IMR-90 (cell line): ENCODE data around the gene NELL1. TPM values are rescaled to one million over a fixed set of nuclear protein-coding genes. Genes with fewer than 3 reads are reported as not detected.

Source experiments
- ATAC-seq: fragments of 200-7000 bp; cut with Tn5 transposase; 2 replicates; pipeline ENCODE4 v1.9.1; 2020; ENCODE audit warnings: low read depth, mild to moderate bottlenecking, moderate library complexity
- BruUV-seq: library from RNA; stranded (reverse); fragments of 400-500 nt; replicated peaks from 2 replicates; lab custom pipeline; 2021; lab: Mats Ljungman, UMichigan
- CTCF ChIA-PET: fragments of 300-600 bp; formaldehyde crosslinking; extraction: SDS; loops from one replicate; lab custom pipeline; 2021; ENCODE audit warnings: antibody characterized with exemption; lab: Yijun Ruan, JAX
- POLR2A ChIA-PET: fragments of 300-600 bp; sonication (Branson Sonifier 250); formaldehyde crosslinking; loops from one replicate; lab custom pipeline; 2022; ENCODE audit warnings: antibody characterized with exemption; ENCODE audit not compliant: unreplicated experiment; lab: Charles Lee
- DNase-seq: peaks from one replicate; pipeline ENCODE4 v3.0.0; 2013
- H2AFZ ChIP-seq: replicated peaks from 2 replicates; pipeline ENCODE3; 2013; ENCODE audit warnings: low read length, mild to moderate bottlenecking; ENCODE audit not compliant: poor library complexity
- H2AK5ac ChIP-seq: 2 replicates; pipeline ENCODE4 v1.6.1; 2013; ENCODE audit warnings: low read depth, low read length, inconsistent platforms
- H2AK9ac ChIP-seq: replicated peaks from 2 replicates; pipeline ENCODE3; 2013; ENCODE audit warnings: mild to moderate bottlenecking, low read depth, low read length, moderate library complexity; ENCODE audit not compliant: poor library complexity
- H2BK120ac ChIP-seq: 2 replicates; pipeline ENCODE4 v1.6.1; 2013; ENCODE audit warnings: low read depth, low read length, inconsistent platforms
- H2BK15ac ChIP-seq: 3 replicates; pipeline ENCODE4 v1.6.1; 2013; ENCODE audit warnings: low read depth, low read length, inconsistent platforms
- H2BK20ac ChIP-seq: 2 replicates; pipeline ENCODE4 v1.6.1; 2013; ENCODE audit warnings: low read depth, mild to moderate bottlenecking, inconsistent platforms, low read length, moderate library complexity
- H2BK5ac ChIP-seq: 2 replicates; pipeline ENCODE4 v1.6.1; 2013; ENCODE audit warnings: mild to moderate bottlenecking, low read depth, low read length, inconsistent platforms; ENCODE audit not compliant: poor library complexity, severe bottlenecking
- H3K14ac ChIP-seq: replicated peaks from 2 replicates; pipeline ENCODE4 v1.6.1; 2013; ENCODE audit warnings: low read depth, low read length, inconsistent platforms
- H3K18ac ChIP-seq: 2 replicates; pipeline ENCODE4 v1.6.1; 2013; ENCODE audit warnings: low read depth, low read length, control low read depth
- H3K23ac ChIP-seq: 2 replicates; pipeline ENCODE4 v1.6.1; 2013; ENCODE audit warnings: low read depth, low read length, inconsistent platforms
- H3K27ac ChIP-seq: 2 replicates; pipeline ENCODE4 v1.5.1; 2013; ENCODE audit warnings: mild to moderate bottlenecking, control low read depth, low read length; ENCODE audit not compliant: insufficient read depth
- H3K27me3 ChIP-seq: 2 replicates; pipeline ENCODE4 v1.6.1; 2013; ENCODE audit warnings: low read length; ENCODE audit not compliant: control insufficient read depth, insufficient read depth
- H3K36me3 ChIP-seq: 2 replicates; pipeline ENCODE4 v1.6.1; 2013; ENCODE audit warnings: low read length, mixed read lengths; ENCODE audit not compliant: control insufficient read depth, insufficient read depth
- H3K4ac ChIP-seq: 2 replicates; pipeline ENCODE4 v1.6.1; 2013; ENCODE audit warnings: low read depth, low read length, inconsistent platforms
- H3K4me1 ChIP-seq: 2 replicates; pipeline ENCODE4 v1.6.1; 2013; ENCODE audit warnings: low read length, mixed read lengths; ENCODE audit not compliant: control insufficient read depth, insufficient read depth
- H3K4me2 ChIP-seq: 2 replicates; pipeline ENCODE4 v1.6.1; 2013; ENCODE audit warnings: low read depth, mild to moderate bottlenecking, control low read depth, low read length, moderate library complexity
- H3K4me3 ChIP-seq: 2 replicates; pipeline ENCODE4 v1.5.1; 2013; ENCODE audit warnings: low read depth, mild to moderate bottlenecking, control low read depth, low read length, moderate library complexity; ENCODE audit not compliant: insufficient read depth
- H3K56ac ChIP-seq: 2 replicates; pipeline ENCODE4 v1.6.1; 2013; ENCODE audit warnings: low read length, inconsistent platforms; ENCODE audit not compliant: insufficient read depth; ENCODE audit errors: extremely low read depth
- H3K79me1 ChIP-seq, 2 experiments: 2 replicates each; pipeline ENCODE4 v1.6.1; 2013; ENCODE audit warnings: low read length in 2 of 2, inconsistent platforms in 1 of 2, low read depth in 1 of 2
- H3K9ac ChIP-seq: 2 replicates; pipeline ENCODE4 v1.6.1; 2013; ENCODE audit warnings: low read depth, low read length, control low read depth
- H3K9me1 ChIP-seq: 2 replicates; pipeline ENCODE4 v1.6.1; 2013; ENCODE audit warnings: low read length, inconsistent platforms; ENCODE audit not compliant: insufficient read depth
- H3K9me3 ChIP-seq: 2 replicates; pipeline ENCODE4 v1.6.1; 2013; ENCODE audit warnings: low read length; ENCODE audit not compliant: control insufficient read depth, insufficient read depth
- H4K20me1 ChIP-seq: 2 replicates; pipeline ENCODE4 v1.6.1; 2013; ENCODE audit warnings: low read length, inconsistent platforms; ENCODE audit not compliant: insufficient read depth
- H4K5ac ChIP-seq: 2 replicates; pipeline ENCODE4 v1.6.1; 2013; ENCODE audit warnings: mild to moderate bottlenecking, low read depth, low read length, control low read depth
- H4K8ac ChIP-seq, 2 experiments: 2 replicates each; pipeline ENCODE4 v1.6.1; 2013; ENCODE audit warnings: low read depth in 2 of 2, low read length in 2 of 2, control low read depth in 1 of 2, inconsistent platforms in 1 of 2
- H4K91ac ChIP-seq: 2 replicates; pipeline ENCODE4 v1.6.1; 2013; ENCODE audit warnings: low read depth, low read length, inconsistent platforms; ENCODE audit not compliant: insufficient read depth
- BHLHE40 ChIP-seq: fragments of 150-350 bp; IDR thresholded peaks from 2 replicates; pipeline ENCODE4 v1.6.1; 2016; ENCODE audit warnings: mild to moderate bottlenecking, low read depth, low read length
- CEBPB ChIP-seq: IDR thresholded peaks from 2 replicates; pipeline ENCODE4 v1.6.1; 2012; ENCODE audit warnings: low read depth, low read length, improper control_type of control experiment
- CHD1 ChIP-seq: IDR thresholded peaks from 2 replicates; pipeline ENCODE4 v1.6.1; 2012; ENCODE audit warnings: low read depth, low read length, improper control_type of control experiment
- FOS ChIP-seq: fragments of 150-350 bp; IDR thresholded peaks from 2 replicates; pipeline ENCODE4 v1.6.1; 2016; ENCODE audit warnings: low read depth, low read length
- MAFK ChIP-seq: IDR thresholded peaks from 2 replicates; pipeline ENCODE4 v1.6.1; 2012; ENCODE audit warnings: low read depth, low read length, improper control_type of control experiment
- MAZ ChIP-seq: IDR thresholded peaks from 2 replicates; pipeline ENCODE4 v1.6.1; 2012; ENCODE audit warnings: low read depth, mild to moderate bottlenecking, low read length, improper control_type of control experiment, moderate library complexity, borderline replicate concordance
- MXI1 ChIP-seq: IDR thresholded peaks from 2 replicates; pipeline ENCODE4 v1.6.1; 2012; ENCODE audit warnings: low read depth, mild to moderate bottlenecking, low read length, moderate library complexity, borderline replicate concordance
- NFE2L2 ChIP-seq: fragments of 150-350 bp; IDR thresholded peaks from 2 replicates; pipeline ENCODE4 v1.6.1; 2016; ENCODE audit warnings: low read depth, mild to moderate bottlenecking, low read length
- POLR2A ChIP-seq: IDR thresholded peaks from 2 replicates; pipeline ENCODE4 v1.6.1; 2012; ENCODE audit warnings: mild to moderate bottlenecking, low read depth, low read length
- RAD21 ChIP-seq: IDR thresholded peaks from 2 replicates; pipeline ENCODE4 v1.6.1; 2012; ENCODE audit warnings: low read length, improper control_type of control experiment
- RCOR1 ChIP-seq: IDR thresholded peaks from 2 replicates; pipeline ENCODE4 v1.6.1; 2012; ENCODE audit warnings: mild to moderate bottlenecking, low read length, improper control_type of control experiment; ENCODE audit not compliant: insufficient replicate concordance
- RFX5 ChIP-seq: IDR thresholded peaks from 2 replicates; pipeline ENCODE4 v1.8.0; 2012; ENCODE audit warnings: low read depth, mild to moderate bottlenecking, low read length, moderate library complexity
- SMC3 ChIP-seq: fragments of 150-350 bp; IDR thresholded peaks from 2 replicates; pipeline ENCODE4 v1.6.1; 2016; ENCODE audit warnings: low read depth, mild to moderate bottlenecking, antibody characterized with exemption, low read length, moderate library complexity
- WGBS, 2 experiments: methylation state at CpG; one replicate each; pipeline versions ENCODE4 v1.1.5 to v1.1.7; 2013; ENCODE audit warnings: missing lambda C conversion rate in 2 of 2; ENCODE audit not compliant: insufficient read length in 1 of 2; ENCODE audit errors: extremely low coverage in 2 of 2; 5-methylcytosine and 5-hydroxymethylcytosine counted together
- dilution Hi-C: fragments of 300-500 bp; cut with HindIII; formaldehyde crosslinking; loops from one replicate; pipeline ENCODE4 v1.14.3; 2018; ENCODE audit warnings: low sequenced_read_pairs; ENCODE audit not compliant: unreplicated experiment
- in situ Hi-C: fragments of 300-500 bp; cut with MboI; formaldehyde crosslinking; loops from 3 replicates; pipeline ENCODE4 v1.14.3; 2019; ENCODE audit warnings: low sequenced_read_pairs, inconsistent platforms, mixed read lengths
- intact Hi-C: fragments of 100-400 bp; cut with micrococcal nuclease; formaldehyde crosslinking; loops from 2 replicates; pipeline ENCODE4 v1.10.0; 2022
- polyA plus RNA-seq, 3 experiments: library from polyadenylated mRNA; depleted of rRNA; stranded (reverse); fragments of >200 nt; gene quantifications; 2 replicates each; pipeline ENCODE4 v1.2.3, GENCODE V29; 2012; ENCODE audit warnings: low replicate concordance in 1 of 3
- total RNA-seq: library from RNA; depleted of rRNA; stranded (reverse); fragments of >200 nt; gene quantifications from 2 replicates; pipeline ENCODE4 v1.2.3, GENCODE V29; 2012
- TF ChIP-seq, protein P1 (sequence below): fragments of 150-350 bp; IDR thresholded peaks from 2 replicates; pipeline ENCODE4 v1.6.1; 2016; ENCODE audit warnings: low read depth, mild to moderate bottlenecking, low read length, moderate library complexity, borderline replicate concordance
- TF ChIP-seq, protein P2 (sequence below): conservative IDR thresholded peaks from 2 replicates; pipeline ENCODE4 v1.5.1; 2012; ENCODE audit warnings: mild to moderate bottlenecking, low read depth, low read length, improper control_type of control experiment
- TF ChIP-seq, protein P3 (sequence below): fragments of 150-350 bp; IDR thresholded peaks from 2 replicates; pipeline ENCODE4 v1.6.1; 2017; ENCODE audit warnings: mild to moderate bottlenecking, antibody characterized with exemption, low read length, low read depth

Gene NELL1
- total and polyA plus RNA-seq, 2 of the 4 experiments (the other 2 are of a cell fraction) = not detected

DNA sequence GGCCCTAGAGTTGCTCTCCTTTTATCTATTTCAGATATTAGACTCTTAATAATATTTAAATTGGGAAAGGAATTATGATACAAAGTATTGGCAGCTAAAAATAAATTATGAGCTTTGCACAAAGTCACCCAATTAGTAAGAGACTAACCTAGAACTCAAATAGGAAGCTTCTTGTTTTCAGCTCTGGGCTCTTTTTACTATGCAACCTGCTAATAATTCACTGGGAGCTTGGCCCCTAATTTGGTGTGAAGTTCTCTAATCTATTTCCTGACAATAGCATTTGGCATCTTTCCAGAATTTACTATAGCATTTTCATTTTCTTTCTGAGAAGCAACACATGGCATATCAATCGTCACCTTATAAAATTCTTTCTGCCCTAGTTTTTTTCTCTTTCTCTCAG is 795.8 kb downstream of the NELL1 start:
- dilution Hi-C loops = no loop called here
- ATAC-seq (no peak), DNase-seq (no peak)
- in situ Hi-C loops = no loop called here
- Histone ChIP-seq H3K27me3 (no peaks in the 10 kb centered on the region), H4K8ac (no peak overlapping the region), H3K4me1 (no peaks in the 10 kb centered on the region), H2BK20ac (no peak overlapping the region), H4K91ac (no peak overlapping the region), H3K27ac (no peak overlapping the region), H2BK120ac (no peak overlapping the region), H3K4me2 (no peak overlapping the region), H3K23ac (no peak overlapping the region), H3K4me3 (no peak overlapping the region), H2AK9ac (no peak overlapping the region), H4K5ac (no peak overlapping the region), H2BK15ac (no peak overlapping the region), H3K9me1 (no peaks in the 10 kb centered on the region), H3K14ac (no peak overlapping the region), H3K4ac (no peak overlapping the region), H2BK5ac (no peak overlapping the region), H3K36me3 (no peaks in the 10 kb centered on the region), H3K9ac (no peak overlapping the region), H3K9me3 (peaks cover 10% of the 10 kb centered on the region), H3K56ac (no peak overlapping the region), H2AK5ac (no peak overlapping the region), H2AFZ (no peak overlapping the region), H3K18ac (no peak overlapping the region), H4K20me1 (no peaks in the 10 kb centered on the region), H3K79me1 (no peaks in the 10 kb centered on the region)
- no TSS peak for BruUV-seq
- ChIA-PET CTCF (no interaction called here), POLR2A (no interaction called here)
- TF ChIP-seq RFX5 (no peak), MAFK (no peak), MXI1 (no peak), RCOR1 (no peak), SMC3 (no peak), RAD21 (no peak), FOS (no peak), NFE2L2 (no peak), CEBPB (no peak), POLR2A (no peak), CHD1 (no peak), MAZ (no peak), BHLHE40 (no peak)
- TF ChIP-seq, protein P1, sequence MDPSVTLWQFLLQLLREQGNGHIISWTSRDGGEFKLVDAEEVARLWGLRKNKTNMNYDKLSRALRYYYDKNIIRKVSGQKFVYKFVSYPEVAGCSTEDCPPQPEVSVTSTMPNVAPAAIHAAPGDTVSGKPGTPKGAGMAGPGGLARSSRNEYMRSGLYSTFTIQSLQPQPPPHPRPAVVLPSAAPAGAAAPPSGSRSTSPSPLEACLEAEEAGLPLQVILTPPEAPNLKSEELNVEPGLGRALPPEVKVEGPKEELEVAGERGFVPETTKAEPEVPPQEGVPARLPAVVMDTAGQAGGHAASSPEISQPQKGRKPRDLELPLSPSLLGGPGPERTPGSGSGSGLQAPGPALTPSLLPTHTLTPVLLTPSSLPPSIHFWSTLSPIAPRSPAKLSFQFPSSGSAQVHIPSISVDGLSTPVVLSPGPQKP = no peak
- TF ChIP-seq, protein P2, sequence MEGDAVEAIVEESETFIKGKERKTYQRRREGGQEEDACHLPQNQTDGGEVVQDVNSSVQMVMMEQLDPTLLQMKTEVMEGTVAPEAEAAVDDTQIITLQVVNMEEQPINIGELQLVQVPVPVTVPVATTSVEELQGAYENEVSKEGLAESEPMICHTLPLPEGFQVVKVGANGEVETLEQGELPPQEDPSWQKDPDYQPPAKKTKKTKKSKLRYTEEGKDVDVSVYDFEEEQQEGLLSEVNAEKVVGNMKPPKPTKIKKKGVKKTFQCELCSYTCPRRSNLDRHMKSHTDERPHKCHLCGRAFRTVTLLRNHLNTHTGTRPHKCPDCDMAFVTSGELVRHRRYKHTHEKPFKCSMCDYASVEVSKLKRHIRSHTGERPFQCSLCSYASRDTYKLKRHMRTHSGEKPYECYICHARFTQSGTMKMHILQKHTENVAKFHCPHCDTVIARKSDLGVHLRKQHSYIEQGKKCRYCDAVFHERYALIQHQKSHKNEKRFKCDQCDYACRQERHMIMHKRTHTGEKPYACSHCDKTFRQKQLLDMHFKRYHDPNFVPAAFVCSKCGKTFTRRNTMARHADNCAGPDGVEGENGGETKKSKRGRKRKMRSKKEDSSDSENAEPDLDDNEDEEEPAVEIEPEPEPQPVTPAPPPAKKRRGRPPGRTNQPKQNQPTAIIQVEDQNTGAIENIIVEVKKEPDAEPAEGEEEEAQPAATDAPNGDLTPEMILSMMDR = no peak
- TF ChIP-seq, protein P3, sequence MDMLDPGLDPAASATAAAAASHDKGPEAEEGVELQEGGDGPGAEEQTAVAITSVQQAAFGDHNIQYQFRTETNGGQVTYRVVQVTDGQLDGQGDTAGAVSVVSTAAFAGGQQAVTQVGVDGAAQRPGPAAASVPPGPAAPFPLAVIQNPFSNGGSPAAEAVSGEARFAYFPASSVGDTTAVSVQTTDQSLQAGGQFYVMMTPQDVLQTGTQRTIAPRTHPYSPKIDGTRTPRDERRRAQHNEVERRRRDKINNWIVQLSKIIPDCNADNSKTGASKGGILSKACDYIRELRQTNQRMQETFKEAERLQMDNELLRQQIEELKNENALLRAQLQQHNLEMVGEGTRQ = no peak
- intact Hi-C loops = no loop called here
- WGBS, 2 experiments = no CpG with 5 or more reads among the region's 1 CpG
